DND-41 (cell line): ENCODE measurements around the gene NFIA.

Source experiments
- ATAC-seq: fragments of 200-7000 bp; cut with Tn5 transposase; 3 replicates; pipeline ENCODE4 v1.9.1; 2021; ENCODE audit warnings: low read depth; ENCODE audit not compliant: insufficient read depth
- DNase-seq: peaks from one replicate; pipeline ENCODE4 v3.0.0-alpha.2; 2020
- H2AFZ ChIP-seq: 2 replicates; pipeline ENCODE4 v1.6.0; 2012; ENCODE audit warnings: low read depth, low read length
- H3K27ac ChIP-seq: 2 replicates; pipeline ENCODE4 v1.5.1; 2012; ENCODE audit warnings: low read length, inconsistent platforms
- H3K27me3 ChIP-seq: fragments of 200-600 bp; sonication (generic); 2 replicates; pipeline ENCODE4 v1.6.0; 2012; ENCODE audit warnings: low read length, mild to moderate bottlenecking, inconsistent platforms; ENCODE audit not compliant: insufficient read depth, poor library complexity
- H3K36me3 ChIP-seq: 2 replicates; pipeline ENCODE4 v1.5.1; 2012; ENCODE audit warnings: low read length, inconsistent platforms; ENCODE audit not compliant: insufficient read depth
- H3K4me1 ChIP-seq: 2 replicates; pipeline ENCODE4 v1.5.1; 2012; ENCODE audit warnings: mild to moderate bottlenecking, low read length; ENCODE audit not compliant: insufficient read depth
- H3K4me2 ChIP-seq: 2 replicates; pipeline ENCODE4 v1.6.0; 2012; ENCODE audit warnings: mild to moderate bottlenecking, moderate library complexity, low read length, inconsistent platforms; ENCODE audit not compliant: insufficient read depth
- H3K4me3 ChIP-seq, 2 experiments: fragments of 200-600 bp in 1 of 2; shearing (Covaris generic) in 1 of 2; 2 replicates each; pipeline ENCODE4 v1.5.1; 2012 to 2016; ENCODE audit warnings: inconsistent platforms in 2 of 2, low read length in 2 of 2, mild to moderate bottlenecking in 2 of 2, low read depth in 1 of 2, moderate library complexity in 1 of 2
- H3K79me2 ChIP-seq: 2 replicates; pipeline ENCODE4 v1.6.0; 2012; ENCODE audit warnings: low read length, inconsistent platforms; ENCODE audit not compliant: insufficient read depth
- H3K9ac ChIP-seq: 2 replicates; pipeline ENCODE4 v1.6.0; 2012; ENCODE audit warnings: low read depth, mild to moderate bottlenecking, inconsistent platforms, low read length, moderate library complexity
- H3K9me3 ChIP-seq: 2 replicates; pipeline ENCODE4 v1.5.1; 2012; ENCODE audit warnings: low read length, moderate library complexity, mild to moderate bottlenecking, inconsistent platforms; ENCODE audit not compliant: insufficient read depth, severe bottlenecking
- H4K20me1 ChIP-seq: 2 replicates; pipeline ENCODE4 v1.6.0; 2012; ENCODE audit warnings: low read length; ENCODE audit not compliant: insufficient read depth
- EZH2 ChIP-seq: IDR thresholded peaks from 3 replicates; pipeline ENCODE4 v1.6.1; 2012; ENCODE audit warnings: borderline replicate concordance, low read depth, mild to moderate bottlenecking, moderate library complexity, low read length, inconsistent platforms; ENCODE audit not compliant: severe bottlenecking
- TF ChIP-seq, protein P1 (sequence below): IDR thresholded peaks from 2 replicates; pipeline ENCODE4 v1.5.1; 2012; ENCODE audit warnings: borderline replicate concordance, low read length, moderate library complexity, mild to moderate bottlenecking; ENCODE audit not compliant: poor library complexity, severe bottlenecking; ENCODE audit errors: extremely low read depth

NFIA gene

DNA sequence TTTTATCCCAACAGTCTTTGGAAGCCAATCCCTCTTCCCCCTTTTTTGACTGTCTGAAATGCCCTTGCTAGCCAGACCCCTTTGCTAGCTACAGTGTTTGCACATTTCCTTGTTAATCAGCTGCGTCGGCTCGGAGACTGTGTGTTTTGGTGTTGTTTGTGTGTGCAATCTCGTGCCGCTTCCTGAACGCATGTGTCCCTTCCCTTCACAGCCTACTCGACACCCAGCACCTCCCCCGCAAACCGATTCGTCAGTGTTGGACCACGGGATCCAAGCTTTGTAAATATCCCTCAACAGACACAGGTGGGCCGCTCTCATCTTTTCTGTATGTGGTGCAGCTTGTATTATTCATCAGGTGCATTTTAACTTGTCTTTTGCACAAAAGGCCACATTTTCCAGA is 343.9 kb downstream of the NFIA start:
- no peak for TF ChIP-seq EZH2
- TF ChIP-seq, protein P1, sequence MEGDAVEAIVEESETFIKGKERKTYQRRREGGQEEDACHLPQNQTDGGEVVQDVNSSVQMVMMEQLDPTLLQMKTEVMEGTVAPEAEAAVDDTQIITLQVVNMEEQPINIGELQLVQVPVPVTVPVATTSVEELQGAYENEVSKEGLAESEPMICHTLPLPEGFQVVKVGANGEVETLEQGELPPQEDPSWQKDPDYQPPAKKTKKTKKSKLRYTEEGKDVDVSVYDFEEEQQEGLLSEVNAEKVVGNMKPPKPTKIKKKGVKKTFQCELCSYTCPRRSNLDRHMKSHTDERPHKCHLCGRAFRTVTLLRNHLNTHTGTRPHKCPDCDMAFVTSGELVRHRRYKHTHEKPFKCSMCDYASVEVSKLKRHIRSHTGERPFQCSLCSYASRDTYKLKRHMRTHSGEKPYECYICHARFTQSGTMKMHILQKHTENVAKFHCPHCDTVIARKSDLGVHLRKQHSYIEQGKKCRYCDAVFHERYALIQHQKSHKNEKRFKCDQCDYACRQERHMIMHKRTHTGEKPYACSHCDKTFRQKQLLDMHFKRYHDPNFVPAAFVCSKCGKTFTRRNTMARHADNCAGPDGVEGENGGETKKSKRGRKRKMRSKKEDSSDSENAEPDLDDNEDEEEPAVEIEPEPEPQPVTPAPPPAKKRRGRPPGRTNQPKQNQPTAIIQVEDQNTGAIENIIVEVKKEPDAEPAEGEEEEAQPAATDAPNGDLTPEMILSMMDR: no peak
- Histone ChIP-seq H3K9me3 (no peaks in the 10 kb centered on the region), H3K36me3 (no peaks in the 10 kb centered on the region), H3K4me3 (no peak overlapping the region), H3K4me1 (no peaks in the 10 kb centered on the region), H3K27ac (no peak overlapping the region), H4K20me1 (no peaks in the 10 kb centered on the region), H3K9ac (no peak overlapping the region), H3K27me3 (no peaks in the 10 kb centered on the region), H3K4me2 (no peak overlapping the region), H3K79me2 (no peaks in the 10 kb centered on the region), H2AFZ (no peak overlapping the region)
- ATAC-seq (no peak), DNase-seq (no peak)

DNA sequence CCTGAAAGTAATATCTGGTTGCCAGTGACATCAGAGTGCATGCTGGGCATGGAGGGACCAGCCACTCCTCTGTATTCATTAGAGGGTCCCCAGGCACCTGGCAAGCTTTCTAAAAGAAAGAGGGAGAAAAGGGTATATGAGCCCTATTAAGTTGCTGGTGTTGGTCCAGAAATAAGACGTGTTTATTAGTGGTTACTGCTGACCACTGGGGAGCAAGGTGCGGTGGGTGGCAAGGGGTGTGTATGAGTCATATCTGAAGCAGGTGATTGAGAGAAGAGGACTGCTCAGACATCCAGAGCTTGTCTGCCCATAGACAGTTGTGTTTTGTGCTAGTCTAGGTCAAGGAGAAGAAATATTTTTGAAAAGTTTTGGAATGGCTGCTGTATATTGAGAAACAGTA is 344.5 kb downstream of the NFIA start:
- H3K4me2 ChIP-seq: no peak overlapping the region
- DNase-seq: no peak
- H4K20me1 ChIP-seq: no peaks in the 10 kb centered on the region
- no peak for TF ChIP-seq EZH2
- TF ChIP-seq, protein P1: no peak
- H3K4me3 ChIP-seq: no peak overlapping the region
- no peaks in the 10 kb centered on the region for H3K9me3 ChIP-seq
- H3K9ac ChIP-seq: no peak overlapping the region
- H3K79me2 ChIP-seq: no peaks in the 10 kb centered on the region
- ATAC-seq: no peak
- H2AFZ ChIP-seq: no peak overlapping the region
- no peak overlapping the region for H3K27ac ChIP-seq
- H3K4me1 ChIP-seq: no peaks in the 10 kb centered on the region
- no peaks in the 10 kb centered on the region for H3K36me3 ChIP-seq
- H3K27me3 ChIP-seq: no peaks in the 10 kb centered on the region

DNA sequence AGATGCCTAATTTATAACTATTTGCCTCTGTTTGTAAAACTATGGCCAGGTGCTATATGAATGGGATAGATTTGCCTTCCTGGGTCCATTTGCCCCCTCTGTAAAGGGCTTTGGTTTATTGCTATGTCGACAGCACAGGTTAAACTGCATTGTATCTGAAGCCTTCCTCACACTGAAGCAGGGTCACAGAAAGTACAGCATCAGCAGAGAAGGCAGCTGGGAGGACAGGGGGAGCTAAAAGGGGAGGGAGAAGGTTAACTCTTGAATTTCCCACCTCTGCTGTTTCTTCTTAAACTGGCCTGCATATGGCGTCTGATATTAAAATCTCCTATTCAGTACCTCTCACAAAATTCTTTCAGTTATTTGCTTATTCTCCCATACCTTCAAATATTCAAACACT is 345.1 kb downstream of the NFIA start:
- Histone ChIP-seq H3K79me2 (no peaks in the 10 kb centered on the region), H3K4me1 (no peaks in the 10 kb centered on the region), H3K4me2 (no peak overlapping the region)

More for the DNA sequence above, 345.1 kb downstream of the NFIA start:
- Histone ChIP-seq H3K9me3 (no peaks in the 10 kb centered on the region), H3K27me3 (no peaks in the 10 kb centered on the region), H3K9ac (no peak overlapping the region), H4K20me1 (no peaks in the 10 kb centered on the region), H2AFZ (no peak overlapping the region), H3K4me3 (no peak overlapping the region), H3K27ac (no peak overlapping the region), H3K36me3 (no peaks in the 10 kb centered on the region)
- ATAC-seq (no peak), DNase-seq (no peak)
- TF ChIP-seq, protein P1: no peak
- no peak for TF ChIP-seq EZH2
